Kidney (tissue), 14 donors: ENCODE measurements around the gene PXDC1. TPM values are rescaled to one million over a fixed set of nuclear protein-coding genes. Genes with fewer than 3 reads are reported as not detected.
"Not testable (repeated sequence)": the region's sequence is repeated elsewhere in the genome, so short reads cannot be mapped to it uniquely, and the experiment has no call there.

Source experiments
- DNase-seq, 5 donors: peaks; one replicate each; pipeline ENCODE4 v3.0.0-alpha.2; 2013 to 2020
- FAIRE-seq: peaks from 2 replicates; lab custom pipeline; 2012; peaks lifted over from hg19 to GRCh38; lab: Jason Lieb, UNC
- H3K27ac ChIP-seq, 2 donors: one replicate each; pipeline ENCODE4 v1.7.0; 2013; ENCODE audit warnings: low read depth in 2 of 2, low read length in 2 of 2, inconsistent platforms in 1 of 2
- H3K27me3 ChIP-seq: one replicate; pipeline ENCODE4 v1.7.1; 2013; ENCODE audit warnings: low read length, inconsistent platforms; ENCODE audit not compliant: control insufficient read depth, insufficient read depth
- H3K36me3 ChIP-seq, 3 donors: one replicate each; pipeline versions ENCODE4 v1.7.0 to v1.7.1; 2013; ENCODE audit warnings: low read length in 3 of 3, control low read depth in 1 of 3, inconsistent platforms in 1 of 3; ENCODE audit not compliant: insufficient read depth in 3 of 3, control insufficient read depth in 2 of 3
- H3K4me1 ChIP-seq, 3 donors: one replicate each; pipeline versions ENCODE4 v1.7.0 to v1.7.1; 2013; ENCODE audit warnings: low read length in 3 of 3, inconsistent platforms in 1 of 3, low read depth in 1 of 3; ENCODE audit not compliant: control insufficient read depth in 2 of 3, insufficient read depth in 2 of 3
- H3K4me3 ChIP-seq, 3 donors: one replicate each; pipeline versions ENCODE4 v1.7.0 to v1.8.1; 2013; ENCODE audit warnings: low read length in 3 of 3, control low read depth in 1 of 3, inconsistent platforms in 1 of 3
- H3K9ac ChIP-seq, 3 donors: one replicate each; pipeline versions ENCODE4 v1.7.0 to v1.7.1; 2013; ENCODE audit warnings: low read length in 3 of 3, control low read depth in 1 of 3, inconsistent platforms in 1 of 3
- H3K9me3 ChIP-seq, 3 donors: one replicate each; pipeline versions ENCODE4 v1.7.0 to v1.7.1; 2013; ENCODE audit warnings: low read length in 3 of 3, control low read depth in 1 of 3, inconsistent platforms in 1 of 3; ENCODE audit not compliant: control insufficient read depth in 2 of 3, insufficient read depth in 1 of 3
- CTCF ChIP-seq: IDR thresholded peaks from 3 replicates; pipeline ENCODE4 v1.5.1; 2012; ENCODE audit warnings: mild to moderate bottlenecking, moderate library complexity, borderline replicate concordance; ENCODE audit not compliant: insufficient read depth; ENCODE audit errors: extremely low read depth
- intact Hi-C: fragments of 100-400 bp; cut with DNase I; formaldehyde crosslinking; loops from one replicate; pipeline ENCODE4 v1.11.1; 2022
- polyA plus RNA-seq: library from polyadenylated mRNA; stranded (reverse); fragments of 350-450 nt; fragmentation: Illumina TruSeq; extraction: RNeasy Lipid Tissue Mini Kit (QIAGEN cat#74804); gene quantifications from one replicate; pipeline ENCODE4 v1.2.3, GENCODE V29; 2014; ENCODE audit warnings: low read depth, low replicate concordance; ENCODE audit not compliant: insufficient read depth
- total RNA-seq: library from RNA; stranded (reverse); fragmentation: NEBNext Ultra II Directional; extraction: Animal tissue kit (Norgen Biotek cat#: 25700); gene quantifications from one replicate; pipeline ENCODE4 v1.2.1, GENCODE V29; 2021
- donor health status: control.
- donor health status: control.
- donor health status: control.
- donor health status: control.
- donor health status: control.
- donor health status: DM: yes; HTN: yes; CAD: no.
- donor health status: Normal renal cell carcinoma (clear cell type).

PXDC1 gene
- total and polyA plus RNA-seq, 2 donors from 2014 or later, result 28.9 to 35.0 TPM

GRCh38 chr6:3678946-3679345 lies 72.6 kb downstream of the PXDC1 start:
- Histone ChIP-seq H3K9ac (no peak overlapping the region), H3K27me3 (no peaks in the 10 kb centered on the region), H3K27ac (no peak overlapping the region), H3K4me3 (no peak overlapping the region), H3K4me1 (no peaks in the 10 kb centered on the region), H3K36me3 (no peaks in the 10 kb centered on the region), H3K9me3 (peaks cover 0 to 6% (median 2%) of the 10 kb centered on the region in 3 donors)
- TF ChIP-seq CTCF, result no peak
- intact Hi-C loops, result no loop called here
- no peak for FAIRE-seq
- no peak for DNase-seq

GRCh38 chr6:3677751-3678150 lies 73.8 kb downstream of the PXDC1 start:
- DNase-seq, H3K9me3 ChIP-seq, H3K9ac ChIP-seq, H3K27me3 ChIP-seq, intact Hi-C loops, H3K36me3 ChIP-seq, H3K27ac ChIP-seq, H3K4me1 ChIP-seq, H3K4me3 ChIP-seq, FAIRE-seq: not testable (repeated sequence)

- H3K4me3 ChIP-seq, DNase-seq, H3K36me3 ChIP-seq, H3K27ac ChIP-seq, H3K9me3 ChIP-seq, H3K4me1 ChIP-seq, H3K9ac ChIP-seq, intact Hi-C loops, H3K27me3 ChIP-seq, FAIRE-seq: not testable (repeated sequence)
Measured at GRCh38 chr6:3677351-3677750, 74.2 kb downstream of the PXDC1 start.

Other genes with a start within 250 kb of the PXDC1 start
- 13.2 TPM for gene FAM50B, start 97.7 kb upstream of the PXDC1 start, total RNA-seq
- gene FAM50B, start 97.7 kb upstream of the PXDC1 start, polyA plus RNA-seq, result 24.8 TPM